SU-DHL-6 (cell line): ENCODE data around the gene CENATAC.
"Not testable (repeated sequence)": the region's sequence is repeated elsewhere in the genome, so short reads cannot be mapped to it uniquely, and the experiment has no call there.

Experiments used
- H2AFZ ChIP-seq: fragments of 200-600 bp; sonication (generic); 2 replicates; pipeline ENCODE4 v1.6.1; 2014; ENCODE audit warnings: low read depth, mild to moderate bottlenecking, moderate library complexity, mixed read lengths, antibody characterized with exemption, low read length; ENCODE audit not compliant: severe bottlenecking
- H3F3A ChIP-seq: fragments of 200-600 bp; shearing (Covaris generic); 2 replicates; pipeline ENCODE4 v1.6.0; 2016; ENCODE audit warnings: antibody characterized with exemption, mild to moderate bottlenecking; ENCODE audit not compliant: insufficient read depth
- H3K27ac ChIP-seq: fragments of 200-600 bp; sonication (generic); 2 replicates; pipeline ENCODE4 v1.5.1; 2016; ENCODE audit warnings: low read depth, mild to moderate bottlenecking, low read length, moderate library complexity, mixed read lengths
- H3K27me3 ChIP-seq: fragments of 200-600 bp; sonication (generic), shearing (Covaris generic); 2 replicates; pipeline ENCODE4 v1.6.0; 2014; ENCODE audit warnings: mild to moderate bottlenecking, low read length
- H3K36me3 ChIP-seq: fragments of 200-600 bp; sonication (generic); 2 replicates; pipeline ENCODE4 v1.6.1; 2014; ENCODE audit warnings: mild to moderate bottlenecking, low read length, mixed read lengths
- H3K4me2 ChIP-seq: fragments of 300-600, 200-600 bp; shearing (Covaris generic), sonication (generic); 2 replicates; pipeline ENCODE4 v1.6.0; 2014; ENCODE audit warnings: low read length, low read depth, mild to moderate bottlenecking; ENCODE audit not compliant: poor library complexity, severe bottlenecking
- H3K4me3 ChIP-seq: fragments of 200-600 bp; sonication (generic); 2 replicates; pipeline ENCODE4 v1.5.1; 2014; ENCODE audit warnings: antibody characterized with exemption, low read length, mild to moderate bottlenecking, mixed read lengths; ENCODE audit not compliant: insufficient read depth, poor library complexity, severe bottlenecking
- H3K79me2 ChIP-seq: fragments of 200-600 bp; sonication (generic); 2 replicates; pipeline ENCODE4 v1.6.1; 2014; ENCODE audit warnings: mild to moderate bottlenecking, low read length, moderate library complexity; ENCODE audit not compliant: insufficient read depth
- H3K9ac ChIP-seq: fragments of 200-600 bp; sonication (generic); 2 replicates; pipeline ENCODE4 v1.7.0; 2014; ENCODE audit warnings: mild to moderate bottlenecking, low read length
- H3K9me2 ChIP-seq: fragments of 200-600 bp; sonication (generic); replicated peaks from 2 replicates; pipeline ENCODE4 v1.6.1; 2014; ENCODE audit warnings: low read length; ENCODE audit not compliant: insufficient read depth
- H3K9me3 ChIP-seq: fragments of 200-600 bp; sonication (generic); 2 replicates; pipeline ENCODE4 v1.6.1; 2014; ENCODE audit warnings: low read length, mixed read lengths; ENCODE audit not compliant: insufficient read depth
- H4K20me1 ChIP-seq: fragments of 200-600 bp; sonication (generic); 2 replicates; pipeline ENCODE4 v1.6.1; 2014; ENCODE audit warnings: low read depth, mild to moderate bottlenecking, antibody characterized with exemption, low read length, moderate library complexity, mixed read lengths
- CTCF ChIP-seq: fragments of 200-600 bp; sonication (generic); IDR thresholded peaks from one replicate; pipeline ENCODE4 v1.5.1; 2017; ENCODE audit warnings: antibody characterized with exemption, mild to moderate bottlenecking, low read length, moderate library complexity; ENCODE audit not compliant: insufficient read depth, poor library complexity, severe bottlenecking
- EZH2phosphoT487 ChIP-seq: fragments of 200-600 bp; sonication (generic), shearing (Covaris generic); conservative IDR thresholded peaks from 2 replicates; pipeline ENCODE4 v1.6.1; 2018; ENCODE audit warnings: mild to moderate bottlenecking, antibody characterized with exemption, low read length, moderate library complexity, mixed read lengths

CENATAC gene

GRCh38 chr11:118979434-118979833, 18.5 kb upstream of the CENATAC start:
- H3K9ac ChIP-seq: no peak overlapping the region
- H3K4me3 ChIP-seq: no peak overlapping the region
- no peak overlapping the region for H2AFZ ChIP-seq
- H3K27me3 ChIP-seq: no peaks in the 10 kb centered on the region
- TF ChIP-seq EZH2phosphoT487: no peak
- no peak for TF ChIP-seq CTCF
- no peaks in the 10 kb centered on the region for H3K9me2 ChIP-seq
- no peak overlapping the region for H3K4me2 ChIP-seq
- no peaks in the 10 kb centered on the region for H3F3A ChIP-seq
- H3K27ac ChIP-seq: no peak overlapping the region
- no peaks in the 10 kb centered on the region for H3K9me3 ChIP-seq
- no peaks in the 10 kb centered on the region for H3K79me2 ChIP-seq
- no peaks in the 10 kb centered on the region for H3K36me3 ChIP-seq
- no peaks in the 10 kb centered on the region for H4K20me1 ChIP-seq

- Histone ChIP-seq H3K36me3 (no peaks in the 10 kb centered on the region), H3K79me2 (no peaks in the 10 kb centered on the region), H3K9ac (no peak overlapping the region), H3K9me2 (no peaks in the 10 kb centered on the region), H3K27ac (no peak overlapping the region), H3K4me3 (no peak overlapping the region), H3K27me3 (no peaks in the 10 kb centered on the region), H3K9me3 (no peaks in the 10 kb centered on the region), H3F3A (no peaks in the 10 kb centered on the region), H4K20me1 (no peaks in the 10 kb centered on the region), H2AFZ (no peak overlapping the region), H3K4me2 (no peak overlapping the region)
- TF ChIP-seq CTCF (no peak), EZH2phosphoT487 (no peak)
These were observed 17.6 kb upstream of the CENATAC start for GRCh38 chr11:118980191-118980881.

GRCh38 chr11:118984337-118984736, 13.6 kb upstream of the CENATAC start:
- not testable (repeated sequence) for H3K27me3 ChIP-seq, H3K79me2 ChIP-seq, H3K4me2 ChIP-seq, H3K9me3 ChIP-seq, H3K4me3 ChIP-seq, H3K9ac ChIP-seq, H3K9me2 ChIP-seq, H3K36me3 ChIP-seq, H3F3A ChIP-seq, H2AFZ ChIP-seq, H3K27ac ChIP-seq, H4K20me1 ChIP-seq

DNA sequence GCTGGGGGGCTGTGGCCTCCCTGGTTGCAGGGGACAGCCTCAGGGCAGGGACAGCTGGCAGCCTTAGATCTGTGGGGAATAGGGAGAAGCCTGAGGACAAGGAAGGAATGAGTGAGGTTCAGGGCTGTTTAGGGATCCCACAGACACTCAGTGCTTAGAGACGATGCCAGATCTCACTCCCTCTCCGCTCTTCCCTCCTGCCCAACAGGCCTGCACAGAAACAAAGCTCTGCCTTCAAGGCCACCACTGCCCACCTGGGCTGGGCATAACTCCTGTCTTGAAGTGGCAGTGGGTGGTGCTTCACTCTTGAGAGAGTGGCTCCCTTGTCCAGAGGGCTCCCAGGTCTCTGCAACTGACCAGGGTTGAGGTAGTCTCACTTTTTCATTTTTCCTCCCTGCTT, 13.1 kb upstream of the CENATAC start:
- Histone ChIP-seq H3K27ac (no peak overlapping the region), H3K36me3 (no peaks in the 10 kb centered on the region), H3K9me2 (no peaks in the 10 kb centered on the region), H3K27me3 (no peaks in the 10 kb centered on the region), H2AFZ (no peak overlapping the region), H3K4me3 (no peak overlapping the region), H3F3A (no peaks in the 10 kb centered on the region), H3K9me3 (no peaks in the 10 kb centered on the region), H3K9ac (no peak overlapping the region), H3K79me2 (no peaks in the 10 kb centered on the region), H3K4me2 (no peak overlapping the region), H4K20me1 (no peaks in the 10 kb centered on the region)
- no peak for TF ChIP-seq EZH2phosphoT487
